Uterus (tissue), 2 donors: ENCODE data around the gene CDT1.
A peak's percentile ranks its signal among the peaks of the same experiment; 100 is the strongest.

Experiments used
- CTCF ChIP-seq, 4 experiments: fragments of 200-600 bp in 2 of 4; fragments of 450-650 bp in 2 of 4; sonication (generic) in 2 of 4; IDR thresholded peaks; one replicate each; pipeline ENCODE4 v1.5.1; 2016 to 2019; ENCODE audit warnings: antibody characterized with exemption in 4 of 4, mild to moderate bottlenecking in 2 of 4, moderate library complexity in 1 of 4
- POLR2A ChIP-seq, 2 donors: fragments of 450-650 bp; IDR thresholded peaks; one replicate each; pipeline ENCODE4 v1.6.1; 2016; ENCODE audit warnings: antibody characterized with exemption in 2 of 2, mild to moderate bottlenecking in 1 of 2, moderate library complexity in 1 of 2

GRCh38 chr16:88810912-88811768 is 7.6 kb downstream of the CDT1 start:
- TF ChIP-seq CTCF (IDR thresholded peaks at IDR 0.05) (no peak), POLR2A (IDR thresholded peaks at IDR 0.05) (peak in 1 of 2 donors; percentile 79)
